ENCODE results near the gene PUM1.
"Not testable (repeated sequence)": the region's sequence is repeated elsewhere in the genome, so short reads cannot be mapped to it uniquely, and the experiment has no call there.

The PUM1 gene

DNA sequence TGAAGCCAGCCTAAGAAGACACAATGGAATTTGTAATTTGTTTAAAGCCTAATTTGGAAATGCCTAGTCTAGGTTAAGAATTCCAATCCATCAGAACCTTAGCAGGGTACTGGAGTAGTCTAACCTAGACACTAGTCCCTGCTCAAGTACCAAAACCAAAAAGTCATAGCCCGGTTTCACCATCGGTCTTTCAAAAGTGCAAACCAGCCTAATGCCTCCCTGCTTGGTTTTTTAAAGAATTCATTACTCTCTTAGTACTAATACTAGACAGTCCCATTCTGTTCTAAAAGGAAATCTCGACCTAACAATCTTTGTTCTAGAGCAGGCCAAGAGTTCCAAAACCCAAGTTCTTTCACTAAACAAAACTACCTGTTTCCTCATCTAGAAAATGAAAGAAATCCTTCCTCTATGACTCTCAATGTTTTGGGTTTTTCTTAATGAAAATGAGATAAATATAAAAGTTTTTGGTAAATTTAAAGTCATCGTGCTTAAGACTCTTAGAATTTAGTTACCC lies 2.6 kb downstream of the PUM1 start:
- TF ChIP-seq, protein P1, sequence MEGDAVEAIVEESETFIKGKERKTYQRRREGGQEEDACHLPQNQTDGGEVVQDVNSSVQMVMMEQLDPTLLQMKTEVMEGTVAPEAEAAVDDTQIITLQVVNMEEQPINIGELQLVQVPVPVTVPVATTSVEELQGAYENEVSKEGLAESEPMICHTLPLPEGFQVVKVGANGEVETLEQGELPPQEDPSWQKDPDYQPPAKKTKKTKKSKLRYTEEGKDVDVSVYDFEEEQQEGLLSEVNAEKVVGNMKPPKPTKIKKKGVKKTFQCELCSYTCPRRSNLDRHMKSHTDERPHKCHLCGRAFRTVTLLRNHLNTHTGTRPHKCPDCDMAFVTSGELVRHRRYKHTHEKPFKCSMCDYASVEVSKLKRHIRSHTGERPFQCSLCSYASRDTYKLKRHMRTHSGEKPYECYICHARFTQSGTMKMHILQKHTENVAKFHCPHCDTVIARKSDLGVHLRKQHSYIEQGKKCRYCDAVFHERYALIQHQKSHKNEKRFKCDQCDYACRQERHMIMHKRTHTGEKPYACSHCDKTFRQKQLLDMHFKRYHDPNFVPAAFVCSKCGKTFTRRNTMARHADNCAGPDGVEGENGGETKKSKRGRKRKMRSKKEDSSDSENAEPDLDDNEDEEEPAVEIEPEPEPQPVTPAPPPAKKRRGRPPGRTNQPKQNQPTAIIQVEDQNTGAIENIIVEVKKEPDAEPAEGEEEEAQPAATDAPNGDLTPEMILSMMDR (IDR thresholded peaks at IDR 0.05; ENCODE audit: extremely low read depth, missing control alignments) = no peak
- DNase-seq (ENCODE audit: low spot score) = no peak

DNA sequence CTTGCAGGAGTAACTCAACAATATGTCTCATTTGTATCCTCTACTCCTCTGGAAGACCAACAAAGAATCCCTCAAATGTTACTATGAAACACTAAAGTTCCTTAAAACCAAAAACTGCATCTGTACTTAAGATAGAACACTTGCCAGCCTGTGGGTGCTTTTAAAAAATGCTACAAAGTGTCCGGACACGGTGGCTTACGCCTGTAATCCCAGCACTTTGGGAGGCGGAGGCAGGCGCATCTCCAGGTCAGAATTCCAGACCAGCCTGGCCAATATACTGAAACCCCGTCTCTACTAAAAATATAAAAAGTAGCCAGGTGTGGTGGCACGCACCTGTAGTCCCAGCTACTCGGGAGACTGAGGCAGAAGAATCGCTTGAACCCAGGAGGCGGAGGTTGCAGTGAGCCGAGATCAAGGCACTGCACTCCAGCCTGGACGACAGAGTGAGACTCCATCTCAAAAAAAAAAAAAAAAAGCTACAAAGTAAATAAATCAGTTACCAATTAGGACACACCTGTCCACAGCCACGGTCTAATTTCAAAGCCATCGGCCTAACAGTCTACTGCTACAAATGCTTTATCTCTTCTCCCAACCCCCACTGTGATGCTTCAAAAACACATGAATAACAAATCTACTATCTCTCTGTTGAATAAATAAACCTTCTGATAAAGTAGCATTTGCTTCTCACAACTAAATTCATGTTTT lies 3.2 kb downstream of the PUM1 start:
- not testable (repeated sequence) for DNase-seq (ENCODE audit: low spot score)

DNA sequence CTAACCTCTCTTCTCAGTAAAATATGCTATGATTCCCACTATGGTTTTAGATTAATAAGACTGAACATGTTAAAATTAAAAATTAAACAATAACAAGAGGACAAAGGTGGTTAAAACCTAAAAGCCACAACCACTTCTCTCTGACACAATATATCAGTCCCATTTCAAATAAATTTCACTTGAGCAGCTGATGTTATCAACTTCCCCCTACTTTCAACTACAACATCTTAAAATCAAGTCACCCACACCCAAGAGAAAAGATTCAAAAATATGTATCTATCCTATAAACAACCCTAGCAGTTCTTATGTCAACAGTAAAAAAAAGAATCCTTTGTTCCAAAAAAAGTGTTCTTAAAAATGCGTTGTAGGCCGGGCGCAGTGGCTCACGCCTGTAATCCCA lies 7.5 kb downstream of the PUM1 start:
- DNase-seq (ENCODE audit: low spot score) = no peak
- TF ChIP-seq, protein P1 (IDR thresholded peaks at IDR 0.05; ENCODE audit: extremely low read depth, missing control alignments) = no peak

DNA sequence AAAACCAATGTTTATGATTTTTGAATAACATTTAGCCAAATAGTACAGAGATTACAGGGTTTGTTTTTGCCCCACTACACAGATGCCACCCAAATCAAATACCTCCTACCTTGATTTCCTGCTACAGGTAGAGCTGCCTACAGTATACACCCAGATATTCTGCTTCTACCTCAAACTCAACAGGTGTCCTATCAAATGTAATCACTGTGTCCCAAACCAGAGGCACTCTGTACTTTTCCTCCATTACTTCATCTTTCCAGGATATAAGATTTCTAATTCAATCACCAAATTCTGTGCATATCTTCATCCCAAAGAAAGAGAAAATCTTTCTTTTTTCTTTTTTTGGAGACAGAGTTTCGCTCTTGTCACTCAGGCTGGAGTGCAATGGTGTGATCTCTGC lies 9.6 kb downstream of the PUM1 start:
- DNase-seq (ENCODE audit: low spot score) = no peak
- TF ChIP-seq, protein P1 (IDR thresholded peaks at IDR 0.05; ENCODE audit: extremely low read depth, missing control alignments) = no peak

DNA sequence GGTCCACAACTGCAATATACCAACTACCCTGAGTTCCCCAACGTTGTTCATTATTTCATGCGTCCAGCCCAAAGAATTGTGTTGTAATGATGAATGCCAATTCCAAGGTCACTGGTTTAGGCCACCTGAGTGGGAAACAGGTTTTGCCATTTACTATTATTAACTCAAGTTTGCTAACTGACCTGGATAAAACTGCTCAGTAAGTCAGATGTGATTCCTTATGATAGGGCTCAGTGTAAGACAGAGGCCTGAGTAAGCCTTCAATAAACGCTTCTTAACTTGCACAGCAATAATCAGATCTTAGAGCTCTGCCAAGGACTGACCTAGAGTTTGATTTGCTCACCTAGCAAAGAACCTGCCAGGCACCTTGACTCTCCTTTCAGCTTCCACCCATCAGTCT lies 10.0 kb downstream of the PUM1 start:
- TF ChIP-seq, protein P1 (IDR thresholded peaks at IDR 0.05; ENCODE audit: extremely low read depth, missing control alignments) = no peak
- no peak for DNase-seq (ENCODE audit: low spot score)

DNA sequence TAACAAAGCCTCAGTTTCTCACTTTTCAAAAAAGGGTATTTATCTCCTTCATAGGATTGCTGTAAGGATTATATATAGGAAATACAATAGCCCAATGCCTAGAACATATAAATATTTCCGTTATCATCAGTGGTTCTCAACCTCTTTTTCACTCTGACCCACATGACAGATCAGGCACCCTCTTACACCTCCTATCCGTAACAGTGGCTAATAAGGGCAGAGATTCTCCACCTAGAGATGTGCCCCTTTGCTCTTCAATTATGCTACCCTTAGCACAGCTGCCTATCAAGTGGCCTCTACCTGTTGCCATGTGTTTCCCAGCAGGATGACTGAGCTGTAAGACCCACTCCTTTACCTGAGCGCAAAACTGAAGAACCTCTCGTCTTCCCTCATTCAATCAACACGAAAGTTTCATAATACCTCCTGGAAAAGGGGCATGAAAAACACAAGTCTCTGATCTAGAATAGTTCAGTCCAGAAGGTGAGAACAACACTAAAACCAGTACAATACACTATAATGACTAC lies 10.5 kb downstream of the PUM1 start:
- no peak for DNase-seq (ENCODE audit: low spot score)
- TF ChIP-seq, protein P1 (IDR thresholded peaks at IDR 0.05; ENCODE audit: extremely low read depth, missing control alignments) = no peak

DNA sequence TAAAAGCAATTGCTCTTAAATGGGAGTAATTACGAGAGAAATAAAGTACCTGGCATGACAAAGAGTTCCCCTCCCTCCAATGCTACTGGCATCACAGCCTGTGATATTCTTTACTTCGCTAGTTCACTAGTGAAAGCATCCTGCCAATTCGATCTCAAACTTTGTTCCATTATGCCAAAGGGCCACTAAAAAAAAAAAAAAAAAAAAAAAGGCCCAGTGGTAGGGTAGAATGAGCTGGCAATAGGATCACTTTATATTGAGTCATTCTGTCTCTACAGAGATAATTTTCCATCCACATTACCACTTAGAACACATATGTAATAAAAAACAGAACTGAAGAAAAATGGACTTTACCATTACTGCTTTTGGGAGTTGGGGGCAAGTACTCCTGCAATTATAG lies 11.2 kb downstream of the PUM1 start:
- TF ChIP-seq, protein P1 (IDR thresholded peaks at IDR 0.05; ENCODE audit: extremely low read depth, missing control alignments) = no peak
- no peak for DNase-seq (ENCODE audit: low spot score)

DNA sequence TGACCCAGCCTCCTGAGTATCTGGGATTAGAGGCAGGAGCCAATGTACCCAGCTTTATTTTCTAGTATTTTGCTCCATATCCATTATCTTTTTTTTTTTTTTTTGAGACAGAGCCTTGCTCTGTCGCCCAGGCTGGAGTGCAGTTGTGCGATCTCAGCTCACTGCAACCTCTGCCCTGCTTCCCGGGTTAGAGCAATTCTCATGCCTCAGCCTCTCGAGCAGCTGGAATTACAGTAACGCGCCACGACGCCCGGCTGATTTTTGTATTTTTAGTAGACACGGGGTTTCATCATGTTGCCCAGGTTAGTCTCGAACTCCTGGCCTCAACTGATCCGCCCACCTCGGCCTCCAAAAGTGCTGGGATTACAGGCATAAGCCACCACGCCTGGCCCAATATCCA lies 12.9 kb downstream of the PUM1 start:
- DNase-seq (ENCODE audit: low spot score) = not testable (repeated sequence)
